GM12872 (cell line): ENCODE data around the gene FBXO28.

Experiments
- TF ChIP-seq, protein P1 (sequence below): IDR thresholded peaks from 3 replicates; pipeline ENCODE4 v1.5.1; 2011; ENCODE audit warnings: low read depth, mild to moderate bottlenecking, low read length, moderate library complexity; ENCODE audit not compliant: insufficient read depth

Gene FBXO28

DNA sequence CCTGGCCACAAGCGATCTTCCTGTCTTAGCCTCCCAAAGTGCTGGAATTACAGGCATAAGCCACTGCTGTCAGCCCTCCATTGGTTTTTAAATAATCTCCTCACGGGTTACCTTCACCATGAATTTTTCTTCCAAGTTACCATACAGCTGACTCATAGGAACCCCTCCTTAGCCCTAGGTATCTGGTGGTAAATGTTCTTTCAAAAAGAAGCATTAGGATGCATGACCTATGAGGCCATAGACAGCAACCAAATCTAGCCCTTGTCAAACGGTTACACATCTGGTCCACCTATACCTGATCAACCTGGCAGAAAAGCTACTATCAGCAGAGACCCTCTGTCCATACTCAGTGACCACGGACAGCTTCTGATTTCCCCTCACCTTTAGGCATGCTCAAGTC lies 56.4 kb downstream of the FBXO28 start:
- TF ChIP-seq, protein P1, sequence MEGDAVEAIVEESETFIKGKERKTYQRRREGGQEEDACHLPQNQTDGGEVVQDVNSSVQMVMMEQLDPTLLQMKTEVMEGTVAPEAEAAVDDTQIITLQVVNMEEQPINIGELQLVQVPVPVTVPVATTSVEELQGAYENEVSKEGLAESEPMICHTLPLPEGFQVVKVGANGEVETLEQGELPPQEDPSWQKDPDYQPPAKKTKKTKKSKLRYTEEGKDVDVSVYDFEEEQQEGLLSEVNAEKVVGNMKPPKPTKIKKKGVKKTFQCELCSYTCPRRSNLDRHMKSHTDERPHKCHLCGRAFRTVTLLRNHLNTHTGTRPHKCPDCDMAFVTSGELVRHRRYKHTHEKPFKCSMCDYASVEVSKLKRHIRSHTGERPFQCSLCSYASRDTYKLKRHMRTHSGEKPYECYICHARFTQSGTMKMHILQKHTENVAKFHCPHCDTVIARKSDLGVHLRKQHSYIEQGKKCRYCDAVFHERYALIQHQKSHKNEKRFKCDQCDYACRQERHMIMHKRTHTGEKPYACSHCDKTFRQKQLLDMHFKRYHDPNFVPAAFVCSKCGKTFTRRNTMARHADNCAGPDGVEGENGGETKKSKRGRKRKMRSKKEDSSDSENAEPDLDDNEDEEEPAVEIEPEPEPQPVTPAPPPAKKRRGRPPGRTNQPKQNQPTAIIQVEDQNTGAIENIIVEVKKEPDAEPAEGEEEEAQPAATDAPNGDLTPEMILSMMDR, result no peak

DNA sequence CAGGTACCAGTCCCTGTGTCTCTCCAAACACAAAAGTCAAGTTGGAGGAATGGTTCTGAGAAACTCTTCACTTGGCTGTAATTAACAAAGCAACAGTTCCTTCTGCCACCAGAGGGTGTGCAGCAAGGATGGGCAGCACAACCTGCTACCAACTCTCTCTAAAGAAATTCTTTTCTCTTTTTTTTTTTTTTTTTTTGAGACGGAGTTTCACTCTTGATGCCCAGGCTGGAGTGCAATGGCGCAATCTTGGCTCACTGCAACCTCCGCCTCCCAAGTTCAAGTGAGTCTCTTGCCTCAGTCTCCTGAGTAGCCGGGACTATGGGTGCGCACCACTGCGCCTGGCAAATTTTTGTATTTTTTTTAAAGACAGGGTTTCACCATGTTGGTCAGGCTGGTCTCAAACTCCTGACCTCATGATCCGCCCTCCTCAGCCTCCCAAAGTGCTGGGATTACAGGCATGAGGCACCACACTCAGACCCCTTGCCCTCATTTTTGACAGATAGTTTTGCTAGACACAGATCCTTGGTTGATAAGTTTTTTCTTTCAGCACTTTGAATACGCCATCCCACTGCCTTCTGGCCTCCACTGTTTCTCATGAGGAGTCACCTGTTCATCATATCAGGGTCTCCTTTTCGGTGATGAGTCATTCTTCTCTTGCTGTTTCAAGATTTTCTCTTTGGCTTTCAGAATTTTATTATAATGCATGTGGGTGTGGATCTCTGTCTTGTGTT lies 57.0 kb downstream of the FBXO28 start:
- TF ChIP-seq, protein P1, result peak; percentile 57

DNA sequence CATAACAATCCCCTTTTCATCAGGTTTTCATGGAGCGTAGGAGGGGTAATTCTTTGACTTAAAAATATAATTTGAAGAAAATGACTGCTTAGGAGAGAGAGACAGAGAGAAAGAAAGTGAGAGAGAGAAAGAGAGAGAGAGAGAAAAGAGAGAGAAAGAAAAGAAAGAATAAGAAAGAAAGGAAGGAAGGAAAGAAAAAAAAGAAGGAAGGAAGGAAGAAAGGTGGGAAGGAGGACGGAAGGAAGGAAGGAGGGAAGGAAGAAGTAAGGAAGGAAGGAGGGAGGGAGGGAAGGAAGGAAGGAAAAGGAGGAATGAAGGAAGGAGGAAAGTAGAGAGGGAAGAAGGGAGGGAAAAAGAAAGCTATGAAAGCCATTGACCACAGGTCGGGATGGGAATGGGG lies 58.3 kb downstream of the FBXO28 start:
- TF ChIP-seq, protein P1, result no peak

DNA sequence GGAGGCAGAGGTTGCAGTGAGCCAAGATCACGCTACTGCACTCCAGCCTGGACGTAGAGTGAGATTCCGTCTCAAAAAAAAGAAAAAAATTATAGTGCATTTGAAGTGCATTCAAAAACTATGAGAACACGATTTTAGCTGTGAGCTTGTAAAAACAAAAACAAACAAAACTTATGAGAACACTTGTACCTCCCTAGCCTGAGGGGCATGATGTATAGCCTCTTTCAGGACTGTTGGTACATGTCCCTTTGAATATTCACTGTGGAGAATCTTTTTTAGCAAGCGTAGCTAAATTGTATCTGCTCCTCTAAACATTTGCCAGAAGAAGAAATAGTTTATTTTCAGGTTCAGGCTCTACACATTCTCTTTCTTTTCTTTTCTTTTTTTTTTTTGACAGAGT lies 59.6 kb downstream of the FBXO28 start:
- TF ChIP-seq, protein P1, result no peak

DNA sequence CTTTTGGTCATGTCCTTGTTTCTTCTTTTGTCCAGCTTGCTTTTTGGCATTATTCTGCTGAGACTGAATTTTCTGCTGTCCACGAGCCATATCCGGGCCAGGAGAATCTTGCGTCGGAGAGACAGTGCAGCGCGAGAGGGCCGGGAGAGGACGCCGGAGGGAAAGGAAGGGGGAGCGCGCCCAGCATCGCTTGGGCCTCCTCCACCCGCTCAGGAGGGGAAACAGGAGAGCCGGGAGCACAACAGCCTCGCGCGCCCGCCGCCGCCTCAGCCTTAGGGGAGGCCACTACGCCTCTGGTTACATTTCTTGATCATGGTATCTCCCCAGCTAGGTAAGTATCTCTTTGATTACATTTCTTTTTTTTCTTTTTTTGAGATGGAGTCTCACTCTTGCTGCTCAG lies 61.7 kb downstream of the FBXO28 start:
- TF ChIP-seq, protein P1, result no peak

DNA sequence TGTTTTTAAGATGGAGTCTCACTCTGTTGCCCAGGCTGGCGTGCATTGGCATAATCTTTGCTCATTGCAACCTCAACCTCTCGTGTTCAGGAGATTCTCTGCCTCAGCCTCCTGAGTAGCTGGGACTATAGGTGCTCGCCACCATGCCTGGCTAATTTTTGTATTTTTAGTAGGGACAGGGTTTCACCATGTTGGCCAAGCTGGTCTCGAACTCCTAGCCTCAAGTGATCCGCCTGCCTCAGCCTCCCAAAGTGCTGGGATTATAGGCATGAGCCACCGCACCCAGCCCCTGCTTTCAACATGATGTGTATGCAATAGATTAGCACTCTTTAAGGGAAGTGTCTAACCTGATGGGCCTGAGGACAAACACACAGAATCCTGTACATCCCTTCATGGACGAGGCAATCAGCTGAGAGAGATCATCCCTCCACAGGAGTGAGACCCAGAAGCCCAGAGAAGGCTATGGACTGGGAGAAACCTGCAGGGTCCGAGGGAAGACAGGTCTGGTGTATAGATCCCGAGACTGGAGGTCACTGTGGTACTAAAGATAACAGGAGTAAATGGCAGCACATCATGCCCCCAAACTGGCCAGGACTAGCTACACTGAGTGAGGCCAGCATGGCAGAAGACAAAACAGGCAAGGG lies 63.6 kb downstream of the FBXO28 start:
- TF ChIP-seq, protein P1, result no peak

DNA sequence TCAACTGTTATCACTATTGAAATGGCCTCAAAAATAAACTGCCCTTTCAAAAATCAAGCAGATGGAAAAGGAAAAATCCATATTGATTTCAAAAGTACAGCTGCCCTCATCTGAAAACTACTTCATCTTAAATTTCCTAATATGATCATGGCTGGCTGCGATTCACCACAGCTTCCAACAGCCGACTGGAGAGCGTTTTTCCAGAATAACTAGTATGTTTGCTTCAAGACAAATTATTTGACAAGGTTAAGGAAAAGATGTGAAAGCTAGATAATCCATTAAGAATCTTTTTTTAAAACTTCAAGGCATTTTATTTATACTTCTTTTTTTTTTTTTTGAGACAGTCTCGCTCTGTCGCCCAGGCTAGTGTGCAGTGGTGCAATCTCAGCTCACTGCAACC lies 65.0 kb downstream of the FBXO28 start:
- TF ChIP-seq, protein P1, result no peak
